Measurements from ENCODE around the gene DDC.

GRCh38 chr7:50538478-50538877 is 26.7 kb downstream of the DDC start:
- TF ChIP-seq CTCF (IDR thresholded peaks at IDR 0.05 in 8 of 11, conservative IDR thresholded peaks at IDR 0.05 in 3 of 11) (no peak), POLR2AphosphoS5 (IDR thresholded peaks at IDR 0.05) (no peak), POLR2A (IDR thresholded peaks at IDR 0.05) (no peak)
